ENCODE results near the gene ACO1.

The ACO1 gene

DNA sequence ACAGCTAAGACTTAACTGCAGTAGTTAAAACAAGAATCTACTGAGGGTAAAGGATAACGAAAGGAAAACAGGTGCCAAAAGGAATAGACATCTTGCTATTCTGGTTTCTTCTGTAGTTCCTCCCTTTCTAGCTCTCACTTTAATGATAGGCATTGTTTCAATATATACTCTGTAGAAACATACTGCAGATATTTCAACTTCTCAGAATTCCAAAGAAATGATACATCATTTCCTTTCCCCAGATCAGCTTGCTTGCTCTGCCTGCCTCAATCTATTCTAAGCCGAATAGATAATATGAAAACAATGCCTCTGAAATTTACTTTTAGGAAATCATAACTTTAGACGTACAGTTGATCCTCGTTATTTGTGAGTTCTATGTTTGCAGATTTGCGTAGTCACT lies 46.3 kb downstream of the ACO1 start:
- Histone ChIP-seq H3K9me3 (ENCODE audit: control insufficient read depth, insufficient read depth, low read depth, low read length) (no peaks in the 10 kb centered on the region), H3K4me1 (ENCODE audit: control insufficient read depth, insufficient read depth, low read length) (no peaks in the 10 kb centered on the region), H3K27ac (ENCODE audit: extremely low read depth, low read depth, low read length) (no peak overlapping the region), H3K36me3 (ENCODE audit: control insufficient read depth in 2 of 2, insufficient read depth in 1 of 2, low read length in 2 of 2) (peaks cover 3 to 79% of the 10 kb centered on the region in 2 experiments), H3K4me3 (ENCODE audit: low read depth, low read length) (no peak overlapping the region)
- ChIA-PET POLR2A (no interaction called here), CTCF (interaction anchor here (0.7 to 2.4 kb wide), 5 partner anchors 14 to 149 kb away, joined by 3 to 16 read pairs (median 4); no protein-coding TSS in a partner anchor)
- TF ChIP-seq ZNF555 (tag by site-specific recombination; conservative IDR thresholded peaks at IDR 0.05): no peak
- no peak for TF ChIP-seq ZNF521 (tag by site-specific recombination; IDR thresholded peaks at IDR 0.05)
- TF ChIP-seq ZBTB21 (tag by site-specific recombination; IDR thresholded peaks at IDR 0.05): no peak
- TF ChIP-seq, protein P1, sequence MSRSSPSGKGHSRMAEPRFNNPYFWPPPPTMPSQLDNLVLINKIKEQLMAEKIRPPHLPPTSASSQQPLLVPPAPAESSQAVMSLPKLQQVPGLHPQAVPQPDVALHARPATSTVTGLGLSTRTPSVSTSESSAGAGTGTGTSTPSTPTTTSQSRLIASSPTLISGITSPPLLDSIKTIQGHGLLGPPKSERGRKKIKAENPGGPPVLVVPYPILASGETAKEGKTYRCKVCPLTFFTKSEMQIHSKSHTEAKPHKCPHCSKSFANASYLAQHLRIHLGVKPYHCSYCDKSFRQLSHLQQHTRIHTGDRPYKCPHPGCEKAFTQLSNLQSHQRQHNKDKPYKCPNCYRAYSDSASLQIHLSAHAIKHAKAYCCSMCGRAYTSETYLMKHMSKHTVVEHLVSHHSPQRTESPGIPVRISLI (tag by site-specific recombination; IDR thresholded peaks at IDR 0.05): no peak
- TF ChIP-seq ZNF394 (tag by site-specific recombination; IDR thresholded peaks at IDR 0.05; ENCODE audit: borderline replicate concordance): no peak
- TF ChIP-seq KLF16 (tag by site-specific recombination; IDR thresholded peaks at IDR 0.05): no peak
- no peak for TF ChIP-seq ZBTB17 (tag by site-specific recombination; IDR thresholded peaks at IDR 0.05)

DNA sequence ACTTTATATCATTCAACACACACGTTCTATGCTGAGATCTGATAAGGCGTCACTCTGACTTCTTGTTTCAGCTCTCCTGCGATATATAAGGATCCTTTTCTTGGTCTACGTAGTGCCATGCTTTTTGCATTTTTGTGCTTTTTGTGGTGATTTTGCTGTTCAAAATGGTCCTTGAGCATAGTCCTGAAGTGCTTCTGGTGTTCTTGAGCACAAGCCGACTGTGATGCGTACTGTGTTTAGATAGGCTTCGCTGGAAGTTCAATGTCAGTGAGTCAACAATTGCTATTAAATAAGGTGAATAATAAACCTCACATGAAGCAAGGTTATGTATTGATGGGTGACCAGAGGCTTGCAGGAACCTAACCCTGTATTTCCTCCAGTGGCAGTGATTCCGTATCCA lies 46.8 kb downstream of the ACO1 start:
- ChIA-PET POLR2A (no interaction called here), CTCF (interaction anchor here (0.7 to 2.8 kb wide), 9 partner anchors 10 to 149 kb away, joined by 3 to 43 read pairs (median 7); no protein-coding TSS in a partner anchor)
- Histone ChIP-seq H3K9me3 (ENCODE audit: control insufficient read depth, insufficient read depth, low read depth, low read length) (no peaks in the 10 kb centered on the region), H3K4me3 (ENCODE audit: low read depth, low read length) (no peak overlapping the region), H3K36me3 (ENCODE audit: control insufficient read depth in 2 of 2, insufficient read depth in 1 of 2, low read length in 2 of 2) (peaks cover 0 to 78% of the 10 kb centered on the region in 2 experiments), H3K27ac (ENCODE audit: extremely low read depth, low read depth, low read length) (no peak overlapping the region), H3K4me1 (ENCODE audit: control insufficient read depth, insufficient read depth, low read length) (no peaks in the 10 kb centered on the region)
- TF ChIP-seq ZFP3 (tag by site-specific recombination; IDR thresholded peaks at IDR 0.05; ENCODE audit: low read depth) (no peak), ZNF426 (tag by site-specific recombination; IDR thresholded peaks at IDR 0.05) (no peak), ZNF416 (tag by site-specific recombination; IDR thresholded peaks at IDR 0.05) (no peak), ZXDB (tag by site-specific recombination; IDR thresholded peaks at IDR 0.05) (no peak), ATF2 (tag by site-specific recombination; IDR thresholded peaks at IDR 0.05; ENCODE audit: low read depth) (no peak), ZBTB1 (tag by site-specific recombination; IDR thresholded peaks at IDR 0.05) (no peak), YY2 (tag by site-specific recombination; IDR thresholded peaks at IDR 0.05) (no peak), INSM2 (tag by site-specific recombination; IDR thresholded peaks at IDR 0.05) (no peak), ZNF366 (tag by site-specific recombination; conservative IDR thresholded peaks at IDR 0.05) (no peak), ZNF341 (tag by site-specific recombination; IDR thresholded peaks at IDR 0.05; ENCODE audit: low read depth) (no peak)
- TF ChIP-seq, protein P2, sequence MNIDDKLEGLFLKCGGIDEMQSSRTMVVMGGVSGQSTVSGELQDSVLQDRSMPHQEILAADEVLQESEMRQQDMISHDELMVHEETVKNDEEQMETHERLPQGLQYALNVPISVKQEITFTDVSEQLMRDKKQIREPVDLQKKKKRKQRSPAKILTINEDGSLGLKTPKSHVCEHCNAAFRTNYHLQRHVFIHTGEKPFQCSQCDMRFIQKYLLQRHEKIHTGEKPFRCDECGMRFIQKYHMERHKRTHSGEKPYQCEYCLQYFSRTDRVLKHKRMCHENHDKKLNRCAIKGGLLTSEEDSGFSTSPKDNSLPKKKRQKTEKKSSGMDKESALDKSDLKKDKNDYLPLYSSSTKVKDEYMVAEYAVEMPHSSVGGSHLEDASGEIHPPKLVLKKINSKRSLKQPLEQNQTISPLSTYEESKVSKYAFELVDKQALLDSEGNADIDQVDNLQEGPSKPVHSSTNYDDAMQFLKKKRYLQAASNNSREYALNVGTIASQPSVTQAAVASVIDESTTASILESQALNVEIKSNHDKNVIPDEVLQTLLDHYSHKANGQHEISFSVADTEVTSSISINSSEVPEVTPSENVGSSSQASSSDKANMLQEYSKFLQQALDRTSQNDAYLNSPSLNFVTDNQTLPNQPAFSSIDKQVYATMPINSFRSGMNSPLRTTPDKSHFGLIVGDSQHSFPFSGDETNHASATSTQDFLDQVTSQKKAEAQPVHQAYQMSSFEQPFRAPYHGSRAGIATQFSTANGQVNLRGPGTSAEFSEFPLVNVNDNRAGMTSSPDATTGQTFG (tag by site-specific recombination; IDR thresholded peaks at IDR 0.05; ENCODE audit: borderline replicate concordance): no peak
